ENCODE measurements around the gene SMPD3.

- TF ChIP-seq CTCF (IDR thresholded peaks at IDR 0.05 in 2 of 3, conservative IDR thresholded peaks at IDR 0.05 in 1 of 3; ENCODE audit: borderline replicate concordance in 1 of 3, insufficient read depth in 1 of 3, low read depth in 2 of 3, low read length in 2 of 3) (no peak), RAD21 (IDR thresholded peaks at IDR 0.05; ENCODE audit: low read depth) (no peak)
These were observed 22.6 kb downstream of the SMPD3 start for GRCh38 chr16:68425498-68426346.

Data from HCT116 (cell line).